ENCODE data around the gene PANK4. TPM values are rescaled to one million over a fixed set of nuclear protein-coding genes. Genes with fewer than 3 reads are reported as not detected.

Gene PANK4
- 35.6 TPM for total RNA-seq

DNA sequence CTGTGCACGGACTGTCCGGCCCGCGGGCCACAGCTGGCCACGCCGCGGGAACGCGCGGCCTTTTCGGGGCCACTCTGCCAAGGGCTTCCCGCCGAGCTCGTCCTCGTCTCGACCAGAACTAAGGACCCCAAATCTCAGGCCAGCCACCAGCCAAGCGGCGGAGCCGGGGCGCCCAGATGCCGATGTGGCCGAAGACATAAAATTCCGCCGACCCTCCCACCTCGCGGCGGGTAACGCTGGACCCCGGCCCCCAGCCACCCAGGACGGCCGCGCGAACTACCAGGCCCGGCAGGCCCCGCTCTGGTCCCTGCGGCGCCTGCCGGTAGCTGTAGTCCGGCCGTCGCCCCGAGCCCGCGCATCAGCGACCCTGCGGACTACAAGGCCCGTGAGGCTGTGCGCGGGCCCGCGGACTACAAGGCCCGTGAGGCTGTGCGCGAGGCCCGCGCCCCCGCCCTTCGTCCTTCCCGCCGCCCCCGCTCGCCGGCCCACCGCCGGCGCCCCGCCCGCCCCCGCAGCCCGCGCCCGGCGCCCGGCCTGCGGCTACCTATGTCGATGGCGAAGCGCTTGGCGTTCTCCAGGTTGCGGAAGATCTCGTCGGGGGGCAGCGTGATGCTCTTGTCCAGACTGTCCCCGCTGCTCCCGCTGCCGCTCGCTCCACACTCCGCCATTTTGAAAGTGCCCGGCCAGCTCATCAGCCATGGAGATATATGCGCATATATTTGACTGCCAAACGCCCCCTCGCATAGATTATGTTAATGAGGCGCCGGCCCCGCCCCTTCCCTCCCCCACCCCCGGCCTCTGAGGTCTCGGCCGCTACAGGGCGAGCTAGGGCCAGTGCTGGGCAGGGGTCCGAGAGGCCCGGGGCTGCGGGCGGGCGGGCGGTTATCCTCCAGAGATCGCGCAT, at the start of gene PANK4:
Gene PANK4 (minus strand): TSS at position 677 of the 904 bp plus-strand sequence. CDS start 9 bp downstream, at position 668.

DNA sequence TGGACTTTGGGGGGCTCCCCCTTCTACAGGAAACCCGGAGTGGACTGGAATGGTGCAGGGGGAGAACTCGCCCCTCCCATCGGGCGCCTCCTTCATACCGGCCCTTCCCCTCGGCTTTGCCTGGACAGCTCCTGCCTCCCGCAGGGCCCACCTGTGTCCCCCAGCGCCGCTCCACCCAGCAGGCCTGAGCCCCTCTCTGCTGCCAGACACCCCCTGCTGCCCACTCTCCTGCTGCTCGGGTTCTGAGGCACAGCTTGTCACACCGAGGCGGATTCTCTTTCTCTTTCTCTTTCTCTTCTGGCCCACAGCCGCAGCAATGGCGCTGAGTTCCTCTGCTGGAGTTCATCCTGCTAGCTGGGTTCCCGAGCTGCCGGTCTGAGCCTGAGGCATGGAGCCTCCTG, 29.9 kb upstream of the PANK4 start, which contains the start of gene TNFRSF14:
Gene TNFRSF14 (plus strand): TSS at position 95 of the 401 bp plus-strand sequence. CDS start 294 bp downstream, at position 389.

GRCh38 chr1:2529784-2530512, 3.6 kb upstream of the PANK4 start, which contains the start of gene HES5:
HES5 (minus strand) TSS chr1:2530263; CDS start chr1:2530164, 99 bp downstream.

DNA sequence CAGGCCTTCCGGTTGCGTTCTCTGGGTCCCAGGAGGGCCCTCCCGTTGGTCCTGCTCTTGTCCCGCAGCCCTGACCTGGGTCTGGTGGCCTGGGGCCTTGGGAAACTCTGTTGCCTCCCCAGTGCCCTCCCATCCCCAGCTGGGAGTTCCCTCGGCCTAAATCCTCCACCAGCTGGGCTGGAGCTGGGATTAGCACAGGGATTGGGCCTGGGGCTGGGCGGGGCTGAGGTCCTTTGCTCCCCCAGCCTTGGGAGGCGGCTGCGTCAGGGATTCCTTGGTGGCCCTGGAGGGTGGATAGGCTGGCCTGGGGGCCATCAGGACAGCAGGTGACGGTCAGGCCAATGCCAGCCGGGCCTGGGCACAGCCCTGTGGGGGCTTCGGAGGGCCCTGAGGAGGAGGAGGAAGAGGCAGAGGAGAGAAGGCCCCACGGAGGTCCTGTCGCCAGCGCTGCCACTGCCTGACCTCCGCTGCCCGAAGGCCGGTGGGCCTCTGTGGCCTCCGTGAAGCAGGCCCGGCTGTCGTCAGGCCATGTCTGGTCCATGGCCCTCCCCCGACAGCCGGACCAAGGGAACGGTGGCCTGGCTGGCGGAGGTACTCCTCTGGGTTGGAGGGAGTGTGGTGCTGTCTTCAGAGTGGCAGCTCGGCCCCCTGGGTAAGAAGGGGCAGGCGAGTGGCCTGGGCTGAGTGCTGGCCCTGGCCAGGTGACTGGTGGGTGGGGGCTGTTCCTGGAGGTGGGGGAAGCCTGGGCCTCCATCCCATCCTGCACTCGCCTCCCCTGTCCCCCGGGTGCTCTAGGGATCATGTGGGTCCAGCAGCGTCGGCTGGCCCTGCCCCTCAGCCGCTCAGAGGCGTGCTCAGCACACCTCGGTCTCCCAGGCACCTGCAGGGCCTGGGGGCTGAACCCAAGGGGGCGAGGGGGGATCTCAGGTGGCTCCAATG, 50.1 kb downstream of the PANK4 start, which contains the start of gene PLCH2:
Gene PLCH2 (plus strand): TSS at position 229 of the 939 bp plus-strand sequence. CDS start 300 bp downstream, at position 529.

Other genes starting within 250 kb of the PANK4 start
- 20.8 TPM for gene MORN1, start 135.0 kb downstream of the PANK4 start, total RNA-seq
- gene RER1, start 134.8 kb downstream of the PANK4 start, total RNA-seq, result 57.5 TPM
- 31.8 TPM for gene PEX10, start 114.0 kb downstream of the PANK4 start, total RNA-seq
- 1.8 TPM for gene PLCH2, start 50.3 kb downstream of the PANK4 start, total RNA-seq
- 4.1 TPM for gene HES5, start 3.7 kb upstream of the PANK4 start, total RNA-seq
- 45.6 TPM for gene TNFRSF14, start 29.8 kb upstream of the PANK4 start, total RNA-seq
- gene PRXL2B, start 60.2 kb upstream of the PANK4 start, total RNA-seq, result 26.3 TPM
- 6.8 TPM for gene MMEL1, start 106.4 kb upstream of the PANK4 start, total RNA-seq